Left renal cortex interstitium (tissue), 4 donors: Measurements from ENCODE around the gene NKPD1. TPM values are rescaled to one million over a fixed set of nuclear protein-coding genes. Genes with fewer than 3 reads are reported as not detected.
"Not testable (repeated sequence)": the region's sequence is repeated elsewhere in the genome, so short reads cannot be mapped to it uniquely, and the experiment has no call there.

Experiments used
- DNase-seq, 4 donors: peaks; one replicate each; pipeline ENCODE4 v3.0.0-alpha.2; 2013; ENCODE audit warnings: low read depth in 4 of 4, low spot score in 2 of 4, missing footprints in 1 of 4
- polyA plus RNA-seq, 4 donors: library from polyadenylated mRNA; unstranded; fragments of 120-200 nt; gene quantifications; one replicate each; pipeline ENCODE4 v1.2.1, GENCODE V29; 2013; ENCODE audit not compliant: insufficient read length in 4 of 4

Gene NKPD1
- polyA plus RNA-seq, 4 donors, result 0.13 to 0.39 (median 0.20) TPM

- DNase-seq, result no peak
Measured at GRCh38 chr19:45121827-45122345, 38.9 kb downstream of the NKPD1 start.

GRCh38 chr19:45119582-45119981, 41.2 kb downstream of the NKPD1 start:
- no peak for DNase-seq

- DNase-seq, result not testable (repeated sequence)
Measured at GRCh38 chr19:45118591-45119355, 42.0 kb downstream of the NKPD1 start.

- DNase-seq, result no peak
Measured at GRCh38 chr19:45118106-45118505, 42.7 kb downstream of the NKPD1 start.

GRCh38 chr19:45117671-45118070, 43.1 kb downstream of the NKPD1 start:
- no peak for DNase-seq

GRCh38 chr19:45117167-45117594, 43.6 kb downstream of the NKPD1 start:
- no peak for DNase-seq

GRCh38 chr19:45115809-45116615, 44.8 kb downstream of the NKPD1 start:
- DNase-seq, result no peak

- DNase-seq, result no peak
Measured at GRCh38 chr19:45114116-45114515, 46.7 kb downstream of the NKPD1 start.

GRCh38 chr19:45113628-45114027, 47.2 kb downstream of the NKPD1 start:
- DNase-seq, result no peak

GRCh38 chr19:45112111-45112827, 48.5 kb downstream of the NKPD1 start:
- DNase-seq, result no peak

Other genes with a start within 250 kb of the NKPD1 start
- 10 to 100 TPM in 2 of 4 donors, 1 to 10 TPM in 2; 8.7 to 26.2 (median 10.1) TPM for gene APOC1, start 246.4 kb downstream of the NKPD1 start, polyA plus RNA-seq
- under 1 TPM in 1 of 4 donors, not detected in 3; 0.51 TPM for gene APOC4, start 218.7 kb downstream of the NKPD1 start, polyA plus RNA-seq
- 10 to 100 TPM in 2 of 4 donors, 1 to 10 TPM in 2; 5.5 to 21.4 (median 8.5) TPM for gene APOC2, start 214.9 kb downstream of the NKPD1 start, polyA plus RNA-seq
- gene CLPTM1, start 205.6 kb downstream of the NKPD1 start, polyA plus RNA-seq, result 100 to 1,000 TPM; 112 to 140 (median 116) TPM
- 1 to 10 TPM; 4.0 to 7.4 (median 6.8) TPM for gene RELB, start 159.5 kb downstream of the NKPD1 start, polyA plus RNA-seq
- 10 to 100 TPM; 56.3 to 89.1 (median 73.0) TPM for gene CLASRP, start 121.9 kb downstream of the NKPD1 start, polyA plus RNA-seq
- 1 to 10 TPM in 3 of 4 donors, under 1 TPM in 1; 0.35 to 2.3 (median 1.6) TPM for gene ZNF296, start 84.5 kb downstream of the NKPD1 start, polyA plus RNA-seq
- gene GEMIN7, start 81.7 kb downstream of the NKPD1 start, polyA plus RNA-seq, result 10 to 100 TPM; 19.2 to 25.0 (median 22.6) TPM
- 10 to 100 TPM; 19.4 to 36.6 (median 32.4) TPM for gene PPP1R37, start 67.8 kb downstream of the NKPD1 start, polyA plus RNA-seq
- gene TRAPPC6A, start 17.3 kb upstream of the NKPD1 start, polyA plus RNA-seq, result 10 to 100 TPM; 32.7 to 51.4 (median 44.5) TPM
- gene BLOC1S3, start 17.8 kb upstream of the NKPD1 start, polyA plus RNA-seq, result 10 to 100 TPM in 3 of 4 donors, 1 to 10 TPM in 1; 7.9 to 13.0 (median 10.5) TPM
- 10 to 100 TPM in 2 of 4 donors, 1 to 10 TPM in 2; 7.8 to 15.3 (median 10.6) TPM for gene EXOC3L2, start 84.4 kb upstream of the NKPD1 start, polyA plus RNA-seq
- 10 to 100 TPM; 34.4 to 41.7 (median 41.1) TPM for gene MARK4, start 90.3 kb upstream of the NKPD1 start, polyA plus RNA-seq
- under 1 TPM; 0.29 to 0.88 (median 0.57) TPM for gene CKM, start 161.9 kb upstream of the NKPD1 start, polyA plus RNA-seq
- 1 to 10 TPM in 3 of 4 donors, under 1 TPM in 1; 0.93 to 2.5 (median 1.9) TPM for gene KLC3, start 179.8 kb upstream of the NKPD1 start, polyA plus RNA-seq
- 10 to 100 TPM; 31.8 to 44.1 (median 36.8) TPM for gene ERCC2, start 209.6 kb upstream of the NKPD1 start, polyA plus RNA-seq
- gene PPP1R13L, start 244.1 kb upstream of the NKPD1 start, polyA plus RNA-seq, result 10 to 100 TPM in 2 of 4 donors, 1 to 10 TPM in 2; 7.5 to 16.5 (median 9.7) TPM
- gene POLR1G, start 245.7 kb upstream of the NKPD1 start, polyA plus RNA-seq, result 1 to 10 TPM; 3.2 to 5.3 (median 4.1) TPM